HEK293 (cell line): Measurements from ENCODE around the gene HSH2D.

Source experiments
- ATF2 ChIP-seq: fragments of 450-650 bp; formaldehyde crosslinking; IDR thresholded peaks from 2 replicates; pipeline ENCODE4 v1.5.1; 2016; ENCODE audit warnings: missing biosample characterization, missing genetic modification characterization, low read depth
- ZNF112 ChIP-seq: fragments of 450-650 bp; formaldehyde crosslinking; IDR thresholded peaks from 2 replicates; pipeline ENCODE4 v1.5.0; 2017; ENCODE audit warnings: missing biosample characterization, missing genetic modification characterization
- ZNF211 ChIP-seq: fragments of 450-650 bp; formaldehyde crosslinking; IDR thresholded peaks from 2 replicates; pipeline ENCODE4 v1.5.1; 2016; ENCODE audit warnings: low read depth, missing biosample characterization, missing genetic modification characterization
- ZNF530 ChIP-seq: fragments of 450-650 bp; formaldehyde crosslinking; IDR thresholded peaks from 2 replicates; pipeline ENCODE4 v1.5.1; 2016; ENCODE audit warnings: low read depth, missing biosample characterization, missing genetic modification characterization
- ZNF549 ChIP-seq: fragments of 450-650 bp; IDR thresholded peaks from 2 replicates; pipeline ENCODE4 v1.5.1; 2018; ENCODE audit warnings: missing biosample characterization, missing genetic modification characterization, mild to moderate bottlenecking, inconsistent platforms, moderate library complexity
- ZNF76 ChIP-seq: fragments of 450-650 bp; formaldehyde crosslinking; IDR thresholded peaks from 2 replicates; pipeline ENCODE4; 2016; ENCODE audit warnings: low read depth, missing biosample characterization, missing genetic modification characterization, borderline replicate concordance
- TF ChIP-seq, protein P1 (sequence below): fragments of 450-650 bp; formaldehyde crosslinking; IDR thresholded peaks from 2 replicates; pipeline ENCODE4 v1.5.1; 2016; ENCODE audit warnings: missing biosample characterization, missing genetic modification characterization

GRCh38 chr19:16199275-16199932 lies 55.9 kb downstream of the HSH2D start:
- TF ChIP-seq ZNF76 (tag by site-specific recombination) (no peak), ZNF530 (tag by site-specific recombination) (no peak), ATF2 (tag by site-specific recombination) (no peak), ZNF549 (tag by site-specific recombination) (no peak), ZNF112 (tag by site-specific recombination) (no peak), ZNF211 (tag by site-specific recombination) (no peak)
- TF ChIP-seq, protein P1, sequence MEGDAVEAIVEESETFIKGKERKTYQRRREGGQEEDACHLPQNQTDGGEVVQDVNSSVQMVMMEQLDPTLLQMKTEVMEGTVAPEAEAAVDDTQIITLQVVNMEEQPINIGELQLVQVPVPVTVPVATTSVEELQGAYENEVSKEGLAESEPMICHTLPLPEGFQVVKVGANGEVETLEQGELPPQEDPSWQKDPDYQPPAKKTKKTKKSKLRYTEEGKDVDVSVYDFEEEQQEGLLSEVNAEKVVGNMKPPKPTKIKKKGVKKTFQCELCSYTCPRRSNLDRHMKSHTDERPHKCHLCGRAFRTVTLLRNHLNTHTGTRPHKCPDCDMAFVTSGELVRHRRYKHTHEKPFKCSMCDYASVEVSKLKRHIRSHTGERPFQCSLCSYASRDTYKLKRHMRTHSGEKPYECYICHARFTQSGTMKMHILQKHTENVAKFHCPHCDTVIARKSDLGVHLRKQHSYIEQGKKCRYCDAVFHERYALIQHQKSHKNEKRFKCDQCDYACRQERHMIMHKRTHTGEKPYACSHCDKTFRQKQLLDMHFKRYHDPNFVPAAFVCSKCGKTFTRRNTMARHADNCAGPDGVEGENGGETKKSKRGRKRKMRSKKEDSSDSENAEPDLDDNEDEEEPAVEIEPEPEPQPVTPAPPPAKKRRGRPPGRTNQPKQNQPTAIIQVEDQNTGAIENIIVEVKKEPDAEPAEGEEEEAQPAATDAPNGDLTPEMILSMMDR (tag by site-specific recombination): no peak
